Right cardiac atrium (tissue), 5 donors: ENCODE data around the gene TMEM187. TPM values are rescaled to one million over a fixed set of nuclear protein-coding genes. Genes with fewer than 3 reads are reported as not detected.
"Not testable (repeated sequence)": the region's sequence is repeated elsewhere in the genome, so short reads cannot be mapped to it uniquely, and the experiment has no call there.

Source experiments
- ATAC-seq, 2 donors: fragments of 200-7000 bp; cut with Tn5 transposase; one replicate each; pipeline versions ENCODE4 v1.8.0 to v1.9.1; 2020; ENCODE audit warnings: moderate library complexity in 2 of 2, mild to moderate bottlenecking in 1 of 2
- DNase-seq, 3 donors: peaks; one replicate each; pipeline ENCODE4 v3.0.0-alpha.2; 2020
- H3K27ac ChIP-seq: one replicate; pipeline ENCODE4 v1.5.1; 2013; ENCODE audit warnings: mild to moderate bottlenecking, low read length, control low read depth, moderate library complexity
- H3K27me3 ChIP-seq: one replicate; pipeline ENCODE4 v1.6.1; 2013; ENCODE audit not compliant: control insufficient read depth, insufficient read depth
- H3K4me1 ChIP-seq: one replicate; pipeline ENCODE4 v1.6.1; 2013; ENCODE audit warnings: low read length; ENCODE audit not compliant: control insufficient read depth, insufficient read depth
- H3K4me3 ChIP-seq: one replicate; pipeline ENCODE4 v1.5.1; 2013; ENCODE audit warnings: low read length, control low read depth
- H3K9me3 ChIP-seq: one replicate; pipeline ENCODE4 v1.6.1; 2013; ENCODE audit warnings: low read length; ENCODE audit not compliant: control insufficient read depth
- WGBS: extraction: QIAGEN DNeasy Blood & Tissue Kit; methylation state at CpG from one replicate; pipeline ENCODE4 v1.1.7; 2013; 5-methylcytosine and 5-hydroxymethylcytosine counted together
- intact Hi-C, 4 donors: fragments of 100-400 bp; cut with DNase I; formaldehyde crosslinking; loops; one replicate each; pipeline versions ENCODE4 v1.11.0 to v1.14.0; 2022 to 2023
- polyA plus RNA-seq: library from polyadenylated mRNA; stranded (reverse); fragments of 200-250 nt; gene quantifications from one replicate; pipeline ENCODE4 v1.2.3, GENCODE V29; 2013
- total RNA-seq, 4 donors: library from RNA; stranded (reverse); fragmentation: NEBNext Ultra II Directional; extraction: Animal tissue kit (Norgen Biotek cat#: 25700); gene quantifications; one replicate each; pipeline ENCODE4 v1.2.1, GENCODE V29; 2021
- donor health status: healthy with polysubstance abuse.
- donor health status: DM: no; HTN: yes; CAD: no.
- donor health status: DM: no; HTN: no; CAD: no.
- donor health status: DM: no; HTN: yes; CAD: no; lungs with severe emphysema.
- donor health status: DM: yes; HTN: yes; CAD: no.

TMEM187 gene
- total and polyA plus RNA-seq, 5 donors, result 6.8 to 11.9 (median 9.1) TPM

GRCh38 chrX:153989973-153990655 lies 17.6 kb downstream of the TMEM187 start:
- Histone ChIP-seq H3K4me3 (no peak overlapping the region), H3K4me1 (no peaks in the 10 kb centered on the region), H3K27ac (no peak overlapping the region), H3K27me3 (no peaks in the 10 kb centered on the region), H3K9me3 (no peaks in the 10 kb centered on the region)
- WGBS, result 91% methylated on average over 14 of the region's 14 CpGs
- no peak for ATAC-seq
- DNase-seq, result no peak
- intact Hi-C loops, result no loop called here

- H3K4me3 ChIP-seq, result no peak overlapping the region
- H3K9me3 ChIP-seq, result no peaks in the 10 kb centered on the region
- intact Hi-C loops, result no loop called here
- H3K27me3 ChIP-seq, result no peaks in the 10 kb centered on the region
- no peak overlapping the region for H3K27ac ChIP-seq
- ATAC-seq, result no peak
- 99% methylated on average over 3 of the region's 3 CpGs for WGBS
- no peaks in the 10 kb centered on the region for H3K4me1 ChIP-seq
- DNase-seq, result no peak
Observed at GRCh38 chrX:153991013-153991580, 18.5 kb downstream of the TMEM187 start.

- Histone ChIP-seq H3K27me3 (no peaks in the 10 kb centered on the region), H3K4me1 (no peaks in the 10 kb centered on the region), H3K9me3 (no peaks in the 10 kb centered on the region), H3K27ac (no peak overlapping the region), H3K4me3 (no peak overlapping the region)
- intact Hi-C loops, result no loop called here
- WGBS, result 87% methylated on average over 8 of the region's 8 CpGs
- ATAC-seq, result no peak
- DNase-seq, result no peak
Observed at GRCh38 chrX:153992180-153992579, 19.6 kb downstream of the TMEM187 start.

GRCh38 chrX:153993079-153993478 lies 20.5 kb downstream of the TMEM187 start:
- H3K9me3 ChIP-seq, result no peaks in the 10 kb centered on the region
- ATAC-seq, result no peak
- 79% methylated on average over 12 of the region's 12 CpGs for WGBS
- H3K27ac ChIP-seq, result no peak overlapping the region
- intact Hi-C loops, result no loop called here
- no peaks in the 10 kb centered on the region for H3K27me3 ChIP-seq
- no peaks in the 10 kb centered on the region for H3K4me1 ChIP-seq
- no peak for DNase-seq
- no peak overlapping the region for H3K4me3 ChIP-seq

- no peaks in the 10 kb centered on the region for H3K4me1 ChIP-seq
- no peaks in the 10 kb centered on the region for H3K9me3 ChIP-seq
- no peaks in the 10 kb centered on the region for H3K27me3 ChIP-seq
- H3K4me3 ChIP-seq, result no peak overlapping the region
- 84% methylated on average over 10 of the region's 10 CpGs for WGBS
- H3K27ac ChIP-seq, result no peak overlapping the region
- DNase-seq (no peak), ATAC-seq (no peak)
- intact Hi-C loops, result no loop called here
Observed at GRCh38 chrX:153993978-153994377, 21.4 kb downstream of the TMEM187 start.

- H3K4me1 ChIP-seq, H3K27ac ChIP-seq, DNase-seq, H3K27me3 ChIP-seq, intact Hi-C loops, H3K4me3 ChIP-seq, H3K9me3 ChIP-seq, ATAC-seq: not testable (repeated sequence)
- 83% methylated on average over 4 of the region's 5 CpGs for WGBS
Observed at GRCh38 chrX:153994398-153994797, 21.8 kb downstream of the TMEM187 start.

- Histone ChIP-seq H3K27ac (no peak overlapping the region), H3K4me3 (no peak overlapping the region), H3K9me3 (no peaks in the 10 kb centered on the region), H3K27me3 (no peaks in the 10 kb centered on the region), H3K4me1 (no peaks in the 10 kb centered on the region)
- 91% methylated on average over 8 of the region's 8 CpGs for WGBS
- intact Hi-C loops, result no loop called here
- DNase-seq (no peak), ATAC-seq (no peak)
Observed at GRCh38 chrX:153995504-153995903, 22.9 kb downstream of the TMEM187 start.

GRCh38 chrX:153999359-154000037 lies 26.9 kb downstream of the TMEM187 start:
- intact Hi-C loops, result no loop called here
- H3K27me3 ChIP-seq, result no peaks in the 10 kb centered on the region
- no peak overlapping the region for H3K4me3 ChIP-seq
- no peak overlapping the region for H3K27ac ChIP-seq
- WGBS, result 45% methylated on average over 19 of the region's 19 CpGs
- ATAC-seq (peak in 1 of 2 donors; percentile 39), DNase-seq (no peak)
- no peaks in the 10 kb centered on the region for H3K9me3 ChIP-seq
- no peaks in the 10 kb centered on the region for H3K4me1 ChIP-seq

- no peaks in the 10 kb centered on the region for H3K27me3 ChIP-seq
- no peak overlapping the region for H3K27ac ChIP-seq
- no peaks in the 10 kb centered on the region for H3K9me3 ChIP-seq
- H3K4me1 ChIP-seq, result no peaks in the 10 kb centered on the region
- WGBS, result 65% methylated on average over 5 of the region's 5 CpGs
- no peak for DNase-seq
- ATAC-seq, result no peak
- no peak overlapping the region for H3K4me3 ChIP-seq
- intact Hi-C loops, result no loop called here
Observed at GRCh38 chrX:154000051-154000450, 27.5 kb downstream of the TMEM187 start.

- H3K4me1 ChIP-seq, result no peaks in the 10 kb centered on the region
- ATAC-seq (peak; percentile 40 to 58), DNase-seq (no peak)
- intact Hi-C loops, result no loop called here
- WGBS, result 79% methylated on average over 17 of the region's 17 CpGs
- no peaks in the 10 kb centered on the region for H3K9me3 ChIP-seq
- no peak overlapping the region for H3K4me3 ChIP-seq
- H3K27ac ChIP-seq, result no peak overlapping the region
- no peaks in the 10 kb centered on the region for H3K27me3 ChIP-seq
Observed at GRCh38 chrX:154002215-154002719, 29.7 kb downstream of the TMEM187 start.

GRCh38 chrX:154004315-154004714 lies 31.8 kb downstream of the TMEM187 start:
- Histone ChIP-seq H3K4me3 (no peak overlapping the region), H3K27ac (no peak overlapping the region), H3K9me3 (no peaks in the 10 kb centered on the region), H3K27me3 (no peaks in the 10 kb centered on the region), H3K4me1 (no peaks in the 10 kb centered on the region)
- intact Hi-C loops, result no loop called here
- ATAC-seq (no peak), DNase-seq (no peak)
- WGBS, result 81% methylated on average over 11 of the region's 11 CpGs
